Coronary artery (tissue), 2 donors: ENCODE measurements around the gene DNAJB9.
"Not testable (repeated sequence)": the region's sequence is repeated elsewhere in the genome, so short reads cannot be mapped to it uniquely, and the experiment has no call there.

Experiments used
- DNase-seq: peaks from one replicate; pipeline ENCODE4 v3.0.0-alpha.2; 2017; ENCODE audit warnings: low spot score
- H3K27ac ChIP-seq, 2 donors: fragments of 200-600 bp; sonication (generic); one replicate each; pipeline ENCODE4 v1.5.1; 2016 to 2019
- H3K4me3 ChIP-seq: fragments of 200-600 bp; sonication (generic); 2 replicates; pipeline ENCODE4 v1.5.1; 2016; ENCODE audit warnings: mild to moderate bottlenecking, moderate library complexity
- TF ChIP-seq, protein P1 (sequence below): fragments of 200-600 bp; sonication (generic); IDR thresholded peaks from one replicate; pipeline ENCODE4 v1.5.1; 2019; ENCODE audit warnings: antibody characterized with exemption

The DNAJB9 gene

DNA sequence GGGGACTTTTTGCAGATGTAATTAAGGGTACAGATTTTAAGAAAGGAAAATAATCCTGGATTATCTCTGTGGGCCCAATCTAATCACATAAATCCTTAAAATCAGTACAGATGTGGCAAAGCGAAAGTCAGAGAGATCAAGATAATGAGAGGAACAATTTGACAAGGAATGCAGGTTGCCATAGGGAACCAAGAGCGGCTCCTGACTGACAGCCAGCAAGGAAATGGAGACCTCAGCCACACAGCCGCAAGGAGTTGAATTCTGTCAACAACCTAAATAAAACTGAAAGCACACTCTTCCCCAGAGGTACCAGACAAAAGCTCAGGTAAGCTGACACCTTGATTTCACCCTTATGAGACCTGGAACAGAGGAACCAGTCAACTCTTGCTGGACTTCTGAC is 40.3 kb upstream of the DNAJB9 start:
- TF ChIP-seq, protein P1, sequence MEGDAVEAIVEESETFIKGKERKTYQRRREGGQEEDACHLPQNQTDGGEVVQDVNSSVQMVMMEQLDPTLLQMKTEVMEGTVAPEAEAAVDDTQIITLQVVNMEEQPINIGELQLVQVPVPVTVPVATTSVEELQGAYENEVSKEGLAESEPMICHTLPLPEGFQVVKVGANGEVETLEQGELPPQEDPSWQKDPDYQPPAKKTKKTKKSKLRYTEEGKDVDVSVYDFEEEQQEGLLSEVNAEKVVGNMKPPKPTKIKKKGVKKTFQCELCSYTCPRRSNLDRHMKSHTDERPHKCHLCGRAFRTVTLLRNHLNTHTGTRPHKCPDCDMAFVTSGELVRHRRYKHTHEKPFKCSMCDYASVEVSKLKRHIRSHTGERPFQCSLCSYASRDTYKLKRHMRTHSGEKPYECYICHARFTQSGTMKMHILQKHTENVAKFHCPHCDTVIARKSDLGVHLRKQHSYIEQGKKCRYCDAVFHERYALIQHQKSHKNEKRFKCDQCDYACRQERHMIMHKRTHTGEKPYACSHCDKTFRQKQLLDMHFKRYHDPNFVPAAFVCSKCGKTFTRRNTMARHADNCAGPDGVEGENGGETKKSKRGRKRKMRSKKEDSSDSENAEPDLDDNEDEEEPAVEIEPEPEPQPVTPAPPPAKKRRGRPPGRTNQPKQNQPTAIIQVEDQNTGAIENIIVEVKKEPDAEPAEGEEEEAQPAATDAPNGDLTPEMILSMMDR: no peak
- DNase-seq: no peak

DNA sequence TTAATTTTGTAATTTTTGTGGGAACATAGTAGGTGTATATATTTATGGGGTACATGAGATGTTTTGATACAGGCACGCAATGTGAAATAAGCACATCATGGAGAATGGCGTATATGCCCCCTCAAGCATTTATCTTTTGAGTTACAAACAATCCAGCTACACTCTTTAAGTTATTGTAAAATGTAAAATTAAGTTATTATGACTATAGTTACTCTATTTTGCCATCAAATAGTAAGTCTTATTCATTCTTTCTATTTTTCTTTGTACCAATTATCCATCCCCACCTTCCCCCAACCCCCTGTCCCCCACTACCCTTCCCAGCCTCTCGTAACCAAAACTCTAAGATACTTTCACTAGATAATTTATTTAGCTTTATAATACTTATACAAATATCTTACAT is 36.0 kb upstream of the DNAJB9 start:
- TF ChIP-seq, protein P1: no peak
- no peak for DNase-seq
- no peak overlapping the region for H3K27ac ChIP-seq
- no peak overlapping the region for H3K4me3 ChIP-seq

More for the DNA sequence above, 40.3 kb upstream of the DNAJB9 start:
- Histone ChIP-seq H3K27ac (no peak overlapping the region), H3K4me3 (no peak overlapping the region)

DNA sequence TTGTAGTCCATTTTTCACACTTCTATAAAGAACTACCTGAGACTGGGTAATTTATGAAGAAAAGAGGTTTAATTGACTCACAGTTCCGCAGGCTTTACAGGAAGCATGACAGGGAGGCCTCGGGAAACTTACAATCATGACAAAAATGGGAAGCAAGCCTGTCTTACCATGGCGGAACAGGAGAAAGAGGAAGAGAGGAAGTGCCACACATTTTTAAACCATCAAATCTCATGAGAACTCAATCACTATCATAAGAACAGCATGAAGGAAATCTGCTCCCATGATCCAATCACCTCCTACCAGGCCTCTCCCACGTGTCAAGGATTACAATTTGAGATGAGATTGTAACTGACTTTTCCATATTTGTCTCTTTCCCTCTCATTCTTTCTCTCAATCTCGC is 34.4 kb upstream of the DNAJB9 start:
- no peak overlapping the region for H3K4me3 ChIP-seq
- TF ChIP-seq, protein P1: no peak

DNA sequence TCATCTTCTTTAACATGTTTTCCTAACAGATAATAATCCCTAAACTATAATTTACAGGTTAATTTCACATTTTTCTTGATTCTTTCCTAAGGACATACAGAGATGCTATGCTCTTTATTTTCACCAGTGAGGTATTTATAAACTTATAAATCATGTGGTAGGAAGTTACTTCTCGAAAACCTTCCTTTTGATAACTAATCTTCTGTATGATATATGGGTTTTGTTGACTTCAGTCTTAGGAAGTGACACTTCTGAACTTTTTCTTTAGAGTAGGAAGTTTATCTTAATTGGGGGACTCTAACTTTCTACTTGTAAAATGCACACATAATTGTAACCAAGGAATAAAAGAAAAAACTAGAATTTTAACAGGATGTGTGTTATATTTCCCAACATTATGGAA is 33.9 kb upstream of the DNAJB9 start:
- Histone ChIP-seq H3K27ac (no peak overlapping the region), H3K4me3 (no peak overlapping the region)
- no peak for DNase-seq
- TF ChIP-seq, protein P1: no peak

More for the DNA sequence above, 34.4 kb upstream of the DNAJB9 start:
- H3K27ac ChIP-seq: no peak overlapping the region
- DNase-seq: no peak

DNA sequence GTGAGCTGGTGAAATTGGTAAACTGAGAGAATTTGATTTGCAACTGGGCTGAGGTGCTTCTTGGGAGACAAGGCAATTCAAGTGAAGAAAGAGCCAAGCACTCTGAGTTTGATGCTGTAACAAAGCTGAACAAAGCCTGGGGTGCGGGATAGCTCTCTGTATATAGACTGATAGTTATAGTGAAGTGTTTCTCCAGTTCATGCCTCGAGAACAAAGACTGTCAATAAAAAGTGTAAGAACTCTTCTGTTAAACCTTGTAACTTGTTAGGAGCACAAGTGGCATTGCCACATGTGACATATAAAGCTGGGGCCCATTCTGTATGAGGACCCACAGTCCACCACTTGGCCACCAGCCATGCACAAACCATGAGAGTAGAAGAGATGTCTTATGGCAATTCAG is 32.4 kb upstream of the DNAJB9 start:
- TF ChIP-seq, protein P1: no peak
- DNase-seq: no peak
- Histone ChIP-seq H3K27ac (no peak overlapping the region), H3K4me3 (no peak overlapping the region)

DNA sequence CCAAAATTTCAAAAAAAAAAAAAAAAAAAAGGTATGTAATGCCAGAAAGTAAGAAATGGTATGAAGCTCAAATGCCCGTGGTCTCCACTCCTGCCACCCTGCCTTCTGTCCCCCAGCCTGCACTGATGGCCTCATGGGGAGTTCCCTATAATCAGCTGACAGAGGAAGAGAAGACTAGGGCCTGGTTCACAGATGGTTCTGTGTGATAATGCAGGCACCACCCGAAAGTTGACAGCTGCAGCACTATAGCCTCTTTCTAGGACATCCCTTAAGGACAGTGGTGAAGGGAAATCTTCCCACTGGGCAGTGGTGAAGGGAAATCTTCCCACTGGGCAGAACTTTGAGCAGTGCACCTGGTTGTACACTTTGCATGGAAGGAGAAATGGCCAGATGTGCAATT is 31.4 kb upstream of the DNAJB9 start:
- DNase-seq, H3K4me3 ChIP-seq, H3K27ac ChIP-seq: not testable (repeated sequence)

DNA sequence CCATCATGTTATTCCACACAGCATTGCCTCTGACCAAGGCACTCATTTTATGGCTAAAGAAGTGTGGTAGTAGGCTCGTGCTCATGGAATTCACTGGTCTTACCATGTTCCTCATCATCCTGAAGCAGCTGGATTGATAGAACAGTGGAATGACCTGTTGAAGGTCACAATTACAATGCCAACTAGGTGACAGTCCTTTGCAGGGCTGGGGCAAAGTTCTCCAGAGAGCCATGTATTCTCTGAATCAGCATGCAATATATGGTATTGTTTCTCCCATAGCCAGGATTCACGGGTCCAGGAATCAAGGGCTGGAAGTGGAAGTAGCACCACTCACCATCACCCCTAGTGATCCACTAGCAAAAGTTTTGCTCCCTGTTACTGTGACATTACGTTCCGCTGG is 31.0 kb upstream of the DNAJB9 start:
- not testable (repeated sequence) for H3K27ac ChIP-seq, DNase-seq, H3K4me3 ChIP-seq

DNA sequence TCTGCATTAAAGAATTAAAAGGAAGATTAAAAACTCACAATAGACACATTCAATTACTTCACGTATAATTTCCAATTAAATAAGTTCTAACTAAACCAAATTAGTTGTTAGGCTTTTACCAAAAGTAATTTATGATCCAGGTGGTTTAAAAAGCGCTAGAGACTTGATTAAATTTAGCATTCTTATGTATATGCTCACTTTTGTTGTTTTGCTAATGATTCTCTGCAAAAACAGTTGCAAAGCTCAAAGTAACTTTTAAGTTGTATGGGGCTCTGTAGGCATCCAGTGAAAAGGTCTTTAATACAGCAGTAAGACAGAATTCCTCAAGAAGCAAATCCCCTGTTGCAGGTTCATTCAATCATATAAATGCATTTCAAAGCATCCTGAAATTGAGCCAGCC is 28.2 kb upstream of the DNAJB9 start:
- TF ChIP-seq, protein P1: no peak
- DNase-seq: no peak
- no peak overlapping the region for H3K27ac ChIP-seq
- no peak overlapping the region for H3K4me3 ChIP-seq

DNA sequence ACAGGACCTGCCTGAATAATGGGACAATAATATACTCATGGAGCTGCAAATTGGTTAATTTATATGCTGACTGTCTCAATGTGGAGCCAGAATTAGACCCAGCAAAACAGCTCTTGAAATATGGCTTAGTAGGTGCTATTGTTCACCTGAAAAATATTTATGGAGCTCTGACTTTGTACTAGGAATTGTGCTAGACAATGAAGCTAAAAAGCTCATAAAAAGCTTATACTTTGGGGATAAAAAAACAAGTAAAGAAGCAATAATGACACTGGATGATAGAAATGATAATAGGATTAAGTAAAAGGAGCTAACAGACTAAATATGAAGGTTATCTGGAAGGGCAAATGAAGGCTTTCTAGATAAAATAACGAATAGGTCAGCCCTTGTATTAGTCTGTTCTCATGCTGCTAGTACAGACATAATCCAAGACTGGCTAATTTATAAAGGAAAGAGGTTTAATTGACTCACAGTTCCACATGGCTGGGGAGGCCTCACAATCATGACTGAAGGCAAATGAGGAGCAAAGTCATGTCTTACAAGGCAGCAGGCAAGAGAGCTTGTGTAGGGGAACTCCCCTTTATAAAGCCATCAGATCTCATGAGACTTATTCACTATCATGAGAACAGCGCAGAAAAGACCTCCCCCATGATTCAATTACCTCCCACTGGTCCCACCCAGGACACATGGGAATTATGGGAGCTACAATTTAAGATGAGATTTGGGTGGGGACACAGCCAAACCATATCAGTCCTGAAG is 21.4 kb upstream of the DNAJB9 start:
- H3K4me3 ChIP-seq, H3K27ac ChIP-seq, DNase-seq: not testable (repeated sequence)

DNA sequence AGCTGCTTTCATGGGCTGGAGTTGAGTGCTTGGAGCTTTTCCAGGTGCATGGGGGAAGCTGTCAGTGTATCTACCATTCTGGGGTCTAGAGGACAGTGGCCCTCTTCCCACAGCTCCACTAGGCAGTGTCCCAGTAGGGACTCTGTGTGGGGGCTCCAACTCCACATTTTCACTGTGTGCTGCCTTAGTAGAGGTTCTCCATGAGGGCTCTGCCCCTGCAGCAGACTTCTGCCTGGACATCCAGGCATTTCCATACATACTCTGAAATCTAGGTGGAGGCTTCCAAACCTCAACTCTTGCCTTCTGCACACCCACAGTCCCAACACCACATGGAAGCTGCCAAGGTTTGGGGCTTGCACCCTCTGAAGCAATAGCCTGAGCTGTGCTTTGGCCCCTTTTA is 13.0 kb upstream of the DNAJB9 start:
- H3K4me3 ChIP-seq, H3K27ac ChIP-seq, DNase-seq: not testable (repeated sequence)
